ENCODE data around the gene KLRK1. TPM values are rescaled to one million over a fixed set of nuclear protein-coding genes. Genes with fewer than 3 reads are reported as not detected.
A peak's percentile ranks its signal among the peaks of the same experiment; 100 is the strongest.
"Not testable (repeated sequence)": the region's sequence is repeated elsewhere in the genome, so short reads cannot be mapped to it uniquely, and the experiment has no call there.

The KLRK1 gene
- total RNA-seq, 1 experiment from 2014 or later: 0.95 TPM

- DNase-seq (ENCODE audit: low read depth, low spot score): no peak
- POLR2A ChIA-PET: interaction anchor here (0.6 kb wide), 2 partner anchors 138 to 195 kb away, joined by 5 read pairs; no protein-coding TSS in a partner anchor
- no peak for ATAC-seq
Measured at GRCh38 chr12:10339053-10339840, 50.6 kb downstream of the KLRK1 start.

GRCh38 chr12:10338470-10338869 lies 51.4 kb downstream of the KLRK1 start:
- BruUV-seq (replicated peaks); in situ Hi-C loops (cut with HindIII; ENCODE audit: low pct_unique_long_range_greater_than_20kb, low sequenced_read_pairs): not testable (repeated sequence)

More at GRCh38 chr12:10339053-10339840, 50.6 kb downstream of the KLRK1 start:
- Histone ChIP-seq H3K9me3 (ENCODE audit: control insufficient read depth, insufficient read depth, low read depth, low read length) (no peaks in the 10 kb centered on the region), H3K4me3 (ENCODE audit: low read depth in 2 of 2, low read length in 2 of 2) (no peak overlapping the region), H3K27ac (ENCODE audit: low read length) (peak overlapping the region; percentile 29; the same call in 1 of the 2 replicates), H3K36me3 (ENCODE audit: control insufficient read depth, insufficient read depth, low read length) (no peaks in the 10 kb centered on the region), H3K27me3 (ENCODE audit: control insufficient read depth, insufficient read depth, low read length) (no peaks in the 10 kb centered on the region), H3K4me1 (ENCODE audit: control insufficient read depth, insufficient read depth, low read length) (no peaks in the 10 kb centered on the region)
- no TSS peak for BruUV-seq (replicated peaks)
- TF ChIP-seq CTCF (IDR thresholded peaks at IDR 0.05): no peak
- no peak for TF ChIP-seq REST (IDR thresholded peaks at IDR 0.05; ENCODE audit: insufficient read depth in 1 of 2, low read depth in 2 of 2, low read length in 1 of 2)
- TF ChIP-seq TCF7L2 (IDR thresholded peaks at IDR 0.05; ENCODE audit: low read depth, low read length): no peak
- no peak for TF ChIP-seq SIN3A (IDR thresholded peaks at IDR 0.05; ENCODE audit: borderline replicate concordance, insufficient read depth, low read depth, low read length)
- in situ Hi-C loops (cut with HindIII; ENCODE audit: low pct_unique_long_range_greater_than_20kb, low sequenced_read_pairs): no loop called here
- intact Hi-C loops (cut with micrococcal nuclease; ENCODE audit: unreplicated experiment): no loop called here
- CTCF ChIA-PET: no interaction called here

GRCh38 chr12:10336196-10336595 lies 53.6 kb downstream of the KLRK1 start:
- in situ Hi-C loops (cut with HindIII; ENCODE audit: low pct_unique_long_range_greater_than_20kb, low sequenced_read_pairs); BruUV-seq (replicated peaks); H3K9me3 ChIP-seq (ENCODE audit: control insufficient read depth, insufficient read depth, low read depth, low read length); intact Hi-C loops (cut with micrococcal nuclease; ENCODE audit: unreplicated experiment); H3K4me1 ChIP-seq (ENCODE audit: control insufficient read depth, insufficient read depth, low read length); POLR2A ChIA-PET; H3K4me3 ChIP-seq (ENCODE audit: low read depth in 2 of 2, low read length in 2 of 2); ATAC-seq; CTCF ChIA-PET; H3K27me3 ChIP-seq (ENCODE audit: control insufficient read depth, insufficient read depth, low read length); H3K36me3 ChIP-seq (ENCODE audit: control insufficient read depth, insufficient read depth, low read length); H3K27ac ChIP-seq (ENCODE audit: low read length); DNase-seq (ENCODE audit: low read depth, low spot score): not testable (repeated sequence)

More at GRCh38 chr12:10338470-10338869, 51.4 kb downstream of the KLRK1 start:
- intact Hi-C loops (cut with micrococcal nuclease; ENCODE audit: unreplicated experiment); H3K9me3 ChIP-seq (ENCODE audit: control insufficient read depth, insufficient read depth, low read depth, low read length); H3K36me3 ChIP-seq (ENCODE audit: control insufficient read depth, insufficient read depth, low read length); H3K27me3 ChIP-seq (ENCODE audit: control insufficient read depth, insufficient read depth, low read length); DNase-seq (ENCODE audit: low read depth, low spot score); H3K27ac ChIP-seq (ENCODE audit: low read length); ATAC-seq; H3K4me3 ChIP-seq (ENCODE audit: low read depth in 2 of 2, low read length in 2 of 2); CTCF ChIA-PET; H3K4me1 ChIP-seq (ENCODE audit: control insufficient read depth, insufficient read depth, low read length): not testable (repeated sequence)
- POLR2A ChIA-PET: interaction anchor here (0.6 kb wide), 2 partner anchors 139 to 195 kb away, joined by 5 read pairs; no protein-coding TSS in a partner anchor
